Measurements from ENCODE around the gene GRID2.
"Not testable (repeated sequence)": the region's sequence is repeated elsewhere in the genome, so short reads cannot be mapped to it uniquely, and the experiment has no call there.

DNA sequence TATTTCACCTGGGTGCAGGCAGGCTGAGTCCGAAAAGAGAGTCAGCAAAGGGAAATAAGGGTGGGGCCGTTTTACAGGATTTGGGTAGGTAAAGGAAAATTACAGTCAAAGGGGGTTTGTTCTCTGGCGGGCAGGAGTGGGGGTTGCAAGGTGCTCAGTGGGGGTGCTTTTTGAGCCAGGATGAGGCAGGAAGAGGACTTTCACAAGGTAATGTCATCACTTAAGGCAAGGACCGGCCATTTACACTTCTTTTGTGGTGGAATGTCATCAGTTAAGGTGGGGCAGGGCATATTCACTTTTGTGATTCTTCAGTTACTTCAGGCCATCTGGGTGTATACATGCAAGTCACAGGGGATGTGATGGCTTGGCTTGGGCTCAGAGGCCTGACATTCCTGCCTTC, 32.2 kb upstream of the GRID2 start:
- not testable (repeated sequence) for TF ChIP-seq EP300 (IDR thresholded peaks at IDR 0.05; ENCODE audit: borderline replicate concordance in 1 of 2, low read depth in 1 of 2, low read length in 1 of 2); GATA2 (CRISPR knock-in tag; IDR thresholded peaks at IDR 0.05); TEAD4 (IDR thresholded peaks at IDR 0.05; ENCODE audit: borderline replicate concordance, insufficient read depth); TCF12 (IDR thresholded peaks at IDR 0.05); SMC3 (IDR thresholded peaks at IDR 0.05; ENCODE audit: low read depth, low read length); POLR2AphosphoS5 (IDR thresholded peaks at IDR 0.05; ENCODE audit: low read depth, low read length); RAD21 (IDR thresholded peaks at IDR 0.05; ENCODE audit: low read length); FOXM1 (IDR thresholded peaks at IDR 0.05; ENCODE audit: low read depth)
- TF ChIP-seq, protein P1, sequence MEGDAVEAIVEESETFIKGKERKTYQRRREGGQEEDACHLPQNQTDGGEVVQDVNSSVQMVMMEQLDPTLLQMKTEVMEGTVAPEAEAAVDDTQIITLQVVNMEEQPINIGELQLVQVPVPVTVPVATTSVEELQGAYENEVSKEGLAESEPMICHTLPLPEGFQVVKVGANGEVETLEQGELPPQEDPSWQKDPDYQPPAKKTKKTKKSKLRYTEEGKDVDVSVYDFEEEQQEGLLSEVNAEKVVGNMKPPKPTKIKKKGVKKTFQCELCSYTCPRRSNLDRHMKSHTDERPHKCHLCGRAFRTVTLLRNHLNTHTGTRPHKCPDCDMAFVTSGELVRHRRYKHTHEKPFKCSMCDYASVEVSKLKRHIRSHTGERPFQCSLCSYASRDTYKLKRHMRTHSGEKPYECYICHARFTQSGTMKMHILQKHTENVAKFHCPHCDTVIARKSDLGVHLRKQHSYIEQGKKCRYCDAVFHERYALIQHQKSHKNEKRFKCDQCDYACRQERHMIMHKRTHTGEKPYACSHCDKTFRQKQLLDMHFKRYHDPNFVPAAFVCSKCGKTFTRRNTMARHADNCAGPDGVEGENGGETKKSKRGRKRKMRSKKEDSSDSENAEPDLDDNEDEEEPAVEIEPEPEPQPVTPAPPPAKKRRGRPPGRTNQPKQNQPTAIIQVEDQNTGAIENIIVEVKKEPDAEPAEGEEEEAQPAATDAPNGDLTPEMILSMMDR (IDR thresholded peaks at IDR 0.05), result not testable (repeated sequence)
- TF ChIP-seq, protein P2, sequence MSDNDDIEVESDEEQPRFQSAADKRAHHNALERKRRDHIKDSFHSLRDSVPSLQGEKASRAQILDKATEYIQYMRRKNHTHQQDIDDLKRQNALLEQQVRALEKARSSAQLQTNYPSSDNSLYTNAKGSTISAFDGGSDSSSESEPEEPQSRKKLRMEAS (IDR thresholded peaks at IDR 0.05; ENCODE audit: low read depth), result not testable (repeated sequence)
- TF ChIP-seq, protein P3, sequence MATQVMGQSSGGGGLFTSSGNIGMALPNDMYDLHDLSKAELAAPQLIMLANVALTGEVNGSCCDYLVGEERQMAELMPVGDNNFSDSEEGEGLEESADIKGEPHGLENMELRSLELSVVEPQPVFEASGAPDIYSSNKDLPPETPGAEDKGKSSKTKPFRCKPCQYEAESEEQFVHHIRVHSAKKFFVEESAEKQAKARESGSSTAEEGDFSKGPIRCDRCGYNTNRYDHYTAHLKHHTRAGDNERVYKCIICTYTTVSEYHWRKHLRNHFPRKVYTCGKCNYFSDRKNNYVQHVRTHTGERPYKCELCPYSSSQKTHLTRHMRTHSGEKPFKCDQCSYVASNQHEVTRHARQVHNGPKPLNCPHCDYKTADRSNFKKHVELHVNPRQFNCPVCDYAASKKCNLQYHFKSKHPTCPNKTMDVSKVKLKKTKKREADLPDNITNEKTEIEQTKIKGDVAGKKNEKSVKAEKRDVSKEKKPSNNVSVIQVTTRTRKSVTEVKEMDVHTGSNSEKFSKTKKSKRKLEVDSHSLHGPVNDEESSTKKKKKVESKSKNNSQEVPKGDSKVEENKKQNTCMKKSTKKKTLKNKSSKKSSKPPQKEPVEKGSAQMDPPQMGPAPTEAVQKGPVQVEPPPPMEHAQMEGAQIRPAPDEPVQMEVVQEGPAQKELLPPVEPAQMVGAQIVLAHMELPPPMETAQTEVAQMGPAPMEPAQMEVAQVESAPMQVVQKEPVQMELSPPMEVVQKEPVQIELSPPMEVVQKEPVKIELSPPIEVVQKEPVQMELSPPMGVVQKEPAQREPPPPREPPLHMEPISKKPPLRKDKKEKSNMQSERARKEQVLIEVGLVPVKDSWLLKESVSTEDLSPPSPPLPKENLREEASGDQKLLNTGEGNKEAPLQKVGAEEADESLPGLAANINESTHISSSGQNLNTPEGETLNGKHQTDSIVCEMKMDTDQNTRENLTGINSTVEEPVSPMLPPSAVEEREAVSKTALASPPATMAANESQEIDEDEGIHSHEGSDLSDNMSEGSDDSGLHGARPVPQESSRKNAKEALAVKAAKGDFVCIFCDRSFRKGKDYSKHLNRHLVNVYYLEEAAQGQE (IDR thresholded peaks at IDR 0.05; ENCODE audit: low read depth, low read length), result not testable (repeated sequence)
- TF ChIP-seq, protein P4, sequence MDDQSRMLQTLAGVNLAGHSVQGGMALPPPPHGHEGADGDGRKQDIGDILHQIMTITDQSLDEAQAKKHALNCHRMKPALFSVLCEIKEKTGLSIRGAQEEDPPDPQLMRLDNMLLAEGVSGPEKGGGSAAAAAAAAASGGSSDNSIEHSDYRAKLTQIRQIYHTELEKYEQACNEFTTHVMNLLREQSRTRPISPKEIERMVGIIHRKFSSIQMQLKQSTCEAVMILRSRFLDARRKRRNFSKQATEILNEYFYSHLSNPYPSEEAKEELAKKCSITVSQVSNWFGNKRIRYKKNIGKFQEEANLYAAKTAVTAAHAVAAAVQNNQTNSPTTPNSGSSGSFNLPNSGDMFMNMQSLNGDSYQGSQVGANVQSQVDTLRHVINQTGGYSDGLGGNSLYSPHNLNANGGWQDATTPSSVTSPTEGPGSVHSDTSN (IDR thresholded peaks at IDR 0.05), result not testable (repeated sequence)

Data from SK-N-SH (cell line).